ENCODE results near the gene IFIT5. TPM values are rescaled to one million over a fixed set of nuclear protein-coding genes. Genes with fewer than 3 reads are reported as not detected.
"Not testable (repeated sequence)": the region's sequence is repeated elsewhere in the genome, so short reads cannot be mapped to it uniquely, and the experiment has no call there.

The IFIT5 gene
- total RNA-seq, 2 experiments from 2014 or later: 14.4 to 14.9 TPM

DNA sequence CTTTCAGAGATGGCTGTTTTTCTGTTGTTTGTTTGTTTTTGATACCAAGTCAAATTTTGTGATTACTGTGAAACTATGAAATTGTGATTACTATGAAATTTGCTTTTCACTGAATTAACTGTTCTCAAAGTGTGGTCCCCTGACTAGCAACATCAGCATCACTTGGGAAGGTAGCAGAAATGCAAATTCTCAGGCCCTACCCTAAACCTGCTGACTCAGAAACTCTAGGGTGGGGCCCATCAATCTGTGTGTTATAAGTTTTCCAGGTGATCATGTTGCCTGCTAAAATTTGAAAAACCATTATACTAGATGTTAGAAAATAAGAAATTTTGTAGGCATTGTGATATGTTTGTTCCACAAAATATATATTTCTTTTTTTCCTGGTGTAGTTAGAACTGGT lies 35.3 kb upstream of the IFIT5 start:
- H3K27ac Mint-ChIP-seq: no peak overlapping the region
- intact Hi-C loops (cut with DNase I, micrococcal nuclease): no loop called here
- H3K4me1 Mint-ChIP-seq: peaks cover 3% of the 10 kb centered on the region
- ATAC-seq (no peak), DNase-seq (no peak)
- ChIA-PET CTCF (no interaction called here), POLR2A (no interaction called here)
- H3K9me3 Mint-ChIP-seq (ENCODE audit: low read depth): no peaks in the 10 kb centered on the region
- peaks cover 2% of the 10 kb centered on the region for H3K27me3 Mint-ChIP-seq
- no peaks in the 10 kb centered on the region for H3K36me3 Mint-ChIP-seq (ENCODE audit: low read depth)
- H3K4me3 Mint-ChIP-seq: no peak overlapping the region

GRCh38 chr10:89382757-89383156 lies 31.6 kb upstream of the IFIT5 start:
- peak; percentile 76 for ATAC-seq
- Mint-ChIP-seq H3K27me3 (no peaks in the 10 kb centered on the region), H3K9me3 (ENCODE audit: low read depth) (no peaks in the 10 kb centered on the region), H3K27ac (no peak overlapping the region), H3K36me3 (ENCODE audit: low read depth) (no peaks in the 10 kb centered on the region), H3K4me3 (no peak overlapping the region), H3K4me1 (peaks cover 3% of the 10 kb centered on the region)
- DNase-seq: no peak
- intact Hi-C loops (cut with DNase I, micrococcal nuclease): no loop called here
- POLR2A ChIA-PET: no interaction called here
- CTCF ChIA-PET: no interaction called here

DNA sequence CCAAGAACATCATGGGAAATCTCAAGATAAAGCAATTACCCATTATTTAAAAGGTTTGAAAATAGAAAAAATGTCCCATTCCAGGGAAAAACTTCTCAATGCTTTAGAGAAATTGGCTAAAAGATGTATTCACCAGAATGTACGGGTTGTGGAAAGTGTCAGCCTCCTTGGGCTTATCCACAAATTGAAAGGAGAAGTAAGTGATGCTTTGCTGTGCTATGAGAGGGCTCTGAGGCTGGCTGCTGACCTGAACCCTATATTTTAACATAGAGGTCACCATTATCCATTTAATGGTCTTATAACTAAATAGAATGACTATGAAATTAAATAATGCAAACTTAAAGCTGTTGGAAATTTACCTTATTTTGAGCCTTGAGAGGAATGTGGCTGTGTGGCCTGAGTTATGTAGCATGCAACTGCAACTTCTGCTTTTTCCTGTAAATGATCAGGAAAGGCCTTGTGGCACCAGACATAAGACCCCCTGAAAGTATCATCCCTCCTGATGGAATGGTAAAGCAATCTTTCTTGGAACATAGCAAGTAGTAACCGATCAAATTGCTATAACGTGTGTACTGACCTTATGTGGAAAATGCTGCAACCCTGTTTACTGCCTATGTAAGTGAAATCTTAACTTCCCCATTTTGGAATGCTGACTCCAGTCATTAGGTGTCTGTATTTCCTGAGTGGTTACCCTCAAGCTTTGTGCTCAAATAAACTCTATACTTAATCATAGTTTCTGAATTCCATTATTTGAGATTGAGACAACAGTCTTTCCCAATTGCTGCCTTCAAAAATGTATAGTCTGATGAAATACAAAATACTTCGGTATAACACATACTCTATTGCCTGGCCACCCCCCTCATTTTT lies 29.7 kb upstream of the IFIT5 start:
- POLR2A ChIA-PET: no interaction called here
- DNase-seq (no peak), ATAC-seq (no peak)
- H3K36me3 Mint-ChIP-seq (ENCODE audit: low read depth): no peaks in the 10 kb centered on the region
- no peak overlapping the region for H3K27ac Mint-ChIP-seq
- H3K9me3 Mint-ChIP-seq (ENCODE audit: low read depth): no peaks in the 10 kb centered on the region
- peaks cover 3% of the 10 kb centered on the region for H3K4me1 Mint-ChIP-seq
- no peaks in the 10 kb centered on the region for H3K27me3 Mint-ChIP-seq
- intact Hi-C loops (cut with DNase I, micrococcal nuclease): no loop called here
- CTCF ChIA-PET: interaction anchor here (0.6 to 1.2 kb wide), 2 partner anchors 15 to 260 kb away, joined by 3 read pairs; no protein-coding TSS in a partner anchor
- no peak overlapping the region for H3K4me3 Mint-ChIP-seq

GRCh38 chr10:89388806-89389205 lies 25.6 kb upstream of the IFIT5 start:
- CTCF ChIA-PET: interaction anchor here (0.7 to 1.3 kb wide), 2 partner anchors 20 to 42 kb away, joined by 3 to 5 read pairs; no protein-coding TSS in a partner anchor
- intact Hi-C loops (cut with DNase I, micrococcal nuclease): no loop called here
- Mint-ChIP-seq H3K27me3 (no peaks in the 10 kb centered on the region), H3K9me3 (ENCODE audit: low read depth) (no peaks in the 10 kb centered on the region), H3K27ac (no peak overlapping the region), H3K4me3 (no peak overlapping the region), H3K36me3 (ENCODE audit: low read depth) (no peaks in the 10 kb centered on the region), H3K4me1 (peaks cover 13% of the 10 kb centered on the region)
- ATAC-seq (no peak), DNase-seq (no peak)
- POLR2A ChIA-PET: no interaction called here

DNA sequence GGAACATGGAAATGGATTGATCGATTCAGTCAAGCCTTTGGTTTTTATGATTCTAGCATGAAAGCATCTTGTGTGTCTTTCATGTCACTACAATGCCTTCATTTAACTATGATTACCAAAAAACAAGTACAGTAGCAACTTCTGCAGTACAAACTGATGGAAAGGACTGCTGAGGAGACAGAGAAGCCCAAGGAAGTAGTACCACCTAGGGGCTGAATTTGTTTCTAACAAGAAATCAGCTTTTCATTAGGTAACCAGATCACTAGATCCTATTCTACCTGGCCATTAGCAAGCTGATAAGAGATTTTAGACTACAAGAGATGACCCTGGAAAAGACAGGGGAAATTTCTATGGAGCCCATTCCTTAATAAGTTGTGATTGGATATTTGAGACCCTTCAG lies 25.1 kb upstream of the IFIT5 start:
- no peaks in the 10 kb centered on the region for H3K9me3 Mint-ChIP-seq (ENCODE audit: low read depth)
- no peak overlapping the region for H3K4me3 Mint-ChIP-seq
- no peaks in the 10 kb centered on the region for H3K27me3 Mint-ChIP-seq
- intact Hi-C loops (cut with DNase I, micrococcal nuclease): no loop called here
- no peak overlapping the region for H3K27ac Mint-ChIP-seq
- POLR2A ChIA-PET: no interaction called here
- H3K4me1 Mint-ChIP-seq: peaks cover 17% of the 10 kb centered on the region
- no peaks in the 10 kb centered on the region for H3K36me3 Mint-ChIP-seq (ENCODE audit: low read depth)
- ATAC-seq (no peak), DNase-seq (no peak)
- CTCF ChIA-PET: interaction anchor here (0.6 to 1.3 kb wide), 2 partner anchors 20 to 305 kb away, joined by 3 to 5 read pairs; no protein-coding TSS in a partner anchor

- Mint-ChIP-seq H3K4me3 (no peak overlapping the region), H3K9me3 (ENCODE audit: low read depth) (no peaks in the 10 kb centered on the region), H3K4me1 (peaks cover 24% of the 10 kb centered on the region), H3K27me3 (no peaks in the 10 kb centered on the region), H3K27ac (no peak overlapping the region), H3K36me3 (ENCODE audit: low read depth) (no peaks in the 10 kb centered on the region)
- intact Hi-C loops (cut with DNase I, micrococcal nuclease): loop anchor here in 1 of 2 experiments (5.0 kb wide), 1 partner anchor 303 kb away; no protein-coding TSS in a partner anchor
- POLR2A ChIA-PET: no interaction called here
- DNase-seq (no peak), ATAC-seq (no peak)
- CTCF ChIA-PET: no interaction called here
These were observed 23.7 kb upstream of the IFIT5 start for GRCh38 chr10:89390476-89391225.

DNA sequence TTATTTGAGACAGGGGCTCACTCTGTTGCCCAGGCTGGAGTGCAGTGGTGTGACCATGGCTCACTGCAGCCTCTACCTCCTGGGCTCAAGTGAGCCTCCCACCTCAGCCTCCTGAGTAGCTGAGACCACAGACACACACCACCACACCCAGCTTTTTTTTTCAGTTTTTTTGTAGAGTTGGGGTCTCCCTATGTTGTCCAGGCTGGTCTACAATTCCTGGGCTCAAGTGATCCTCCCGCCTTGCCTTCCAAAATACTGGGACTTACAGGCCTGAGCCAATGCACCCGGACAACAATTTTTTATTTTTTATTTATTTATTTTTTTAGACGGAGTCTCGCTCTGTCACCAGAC lies 23.2 kb upstream of the IFIT5 start:
- H3K27me3 Mint-ChIP-seq; H3K27ac Mint-ChIP-seq; POLR2A ChIA-PET; H3K36me3 Mint-ChIP-seq (ENCODE audit: low read depth); CTCF ChIA-PET; DNase-seq; H3K9me3 Mint-ChIP-seq (ENCODE audit: low read depth); ATAC-seq; H3K4me3 Mint-ChIP-seq: not testable (repeated sequence)
- H3K4me1 Mint-ChIP-seq: peaks cover 24% of the 10 kb centered on the region
- intact Hi-C loops (cut with DNase I, micrococcal nuclease): loop anchor here in 1 of 2 experiments (5.0 kb wide), 1 partner anchor 304 kb away; no protein-coding TSS in a partner anchor

GRCh38 chr10:89391907-89392756 lies 22.2 kb upstream of the IFIT5 start, which contains the start of gene IFIT1:
IFIT1 (plus strand) TSS chr10:89392623; CDS start chr10:89392713, 90 bp downstream.
- ATAC-seq (peak; percentile 87), DNase-seq (peak; percentile 53)
- Mint-ChIP-seq H3K36me3 (ENCODE audit: low read depth) (peaks cover 4% of the 10 kb centered on the region), H3K4me1 (peaks cover 27% of the 10 kb centered on the region), H3K27me3 (no peaks in the 10 kb centered on the region), H3K27ac (peak within 1 kb of the TSS; percentile 79), H3K4me3 (peak within 1 kb of the TSS; percentile 72), H3K9me3 (ENCODE audit: low read depth) (no peaks in the 10 kb centered on the region)
- POLR2A ChIA-PET: interaction anchor here (0.7 kb wide), 1 partner anchor 22 kb away, joined by 3 read pairs; the partner anchor contains the start of gene IFIT5
- CTCF ChIA-PET: interaction anchor here (0.7 to 1.7 kb wide), 13 partner anchors 10 to 458 kb away, joined by 3 to 11 read pairs (median 3); partner anchors contain the start of gene IFIT5
- intact Hi-C loops (cut with DNase I, micrococcal nuclease): loop anchor here (1.0 to 5.0 kb wide), 5 partner anchors 22 to 309 kb away; partner anchors contain the start of genes IFIT5 (in 2 of the 2) and KIF20B (in 1 of the 2)

DNA sequence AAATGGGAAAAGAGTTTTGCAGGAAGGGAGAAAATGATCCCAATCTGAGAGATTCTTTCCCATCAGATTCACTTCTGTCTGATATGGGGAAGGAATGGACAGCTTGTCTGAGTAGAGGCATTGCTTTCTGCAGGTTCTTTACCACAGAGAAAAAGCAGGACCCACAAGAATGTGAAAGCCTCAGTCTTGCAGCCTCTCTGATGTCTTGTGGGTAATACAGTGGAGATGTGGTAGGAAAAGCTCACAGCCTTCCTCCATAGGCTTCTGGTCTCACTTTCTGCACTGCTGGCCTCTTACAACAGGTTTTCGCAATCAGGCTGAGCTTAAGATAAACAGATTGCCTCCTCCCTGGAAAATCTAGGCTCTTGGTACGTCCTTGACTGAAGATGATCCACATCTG lies 21.4 kb upstream of the IFIT5 start:
- POLR2A ChIA-PET: no interaction called here
- Mint-ChIP-seq H3K9me3 (ENCODE audit: low read depth) (no peaks in the 10 kb centered on the region), H3K36me3 (ENCODE audit: low read depth) (peaks cover 5% of the 10 kb centered on the region), H3K4me3 (peak overlapping the region; percentile 72), H3K27me3 (no peaks in the 10 kb centered on the region), H3K4me1 (peaks cover 29% of the 10 kb centered on the region), H3K27ac (peak overlapping the region; percentile 79)
- intact Hi-C loops (cut with DNase I, micrococcal nuclease): loop anchor here (1.0 to 5.0 kb wide), 5 partner anchors 21 to 308 kb away; partner anchors contain the start of genes IFIT5 (in 2 of the 2) and KIF20B (in 1 of the 2)
- peak; percentile 23 for ATAC-seq
- CTCF ChIA-PET: interaction anchor here (0.7 to 1.7 kb wide), 12 partner anchors 10 to 458 kb away, joined by 3 to 11 read pairs (median 3); partner anchors contain the start of gene IFIT5
- DNase-seq: no peak

DNA sequence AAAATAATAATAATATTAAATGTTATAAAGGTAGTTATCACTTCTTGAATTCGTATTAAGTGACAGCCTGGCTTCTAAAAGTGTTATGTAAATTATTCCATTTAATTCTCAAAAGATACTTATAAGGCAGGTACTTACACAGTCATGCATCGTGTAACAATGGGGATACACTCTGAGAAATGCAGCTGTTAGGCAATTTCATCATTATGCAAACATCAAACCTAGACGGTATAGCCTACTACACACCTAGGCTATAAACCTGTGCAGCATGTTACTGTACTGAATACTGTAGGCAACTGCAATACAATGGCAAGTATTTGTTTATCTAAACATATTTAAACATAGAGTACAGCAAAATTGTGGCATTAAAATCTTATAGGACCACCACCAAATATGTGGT lies 20.5 kb upstream of the IFIT5 start:
- POLR2A ChIA-PET: no interaction called here
- H3K27ac Mint-ChIP-seq: no peak overlapping the region

More for the DNA sequence above, 20.5 kb upstream of the IFIT5 start:
- intact Hi-C loops (cut with DNase I, micrococcal nuclease): loop anchor here (2.0 to 5.0 kb wide), 2 partner anchors 21 to 307 kb away; partner anchors contain the start of gene IFIT5 (in 1 of the 2)
- Mint-ChIP-seq H3K36me3 (ENCODE audit: low read depth) (peaks cover 8% of the 10 kb centered on the region), H3K4me3 (no peak overlapping the region), H3K27me3 (no peaks in the 10 kb centered on the region), H3K9me3 (ENCODE audit: low read depth) (no peaks in the 10 kb centered on the region), H3K4me1 (peaks cover 32% of the 10 kb centered on the region)
- CTCF ChIA-PET: interaction anchor here (0.7 to 1.5 kb wide), 2 partner anchors 18 to 177 kb away, joined by 3 to 5 read pairs; no protein-coding TSS in a partner anchor
- ATAC-seq (no peak), DNase-seq (no peak)

All from activated CD4-positive, alpha-beta T cell treated with anti-CD3 and anti-CD28 coated beads for 36 hours (primary cell).